Esophagus muscularis mucosa (tissue), 3 donors: ENCODE measurements around the gene CAPSL.

Source experiments
- CTCF ChIP-seq, 3 experiments: fragments of 200-600 bp in 2 of 3; fragments of 450-650 bp in 1 of 3; sonication (generic) in 2 of 3; IDR thresholded peaks; one replicate each; pipeline ENCODE4 v1.5.1; 2017 to 2019; ENCODE audit warnings: antibody characterized with exemption in 3 of 3, mild to moderate bottlenecking in 2 of 3, moderate library complexity in 1 of 3
- POLR2A ChIP-seq: fragments of 450-650 bp; IDR thresholded peaks from one replicate; pipeline ENCODE4 v1.6.1; 2017; ENCODE audit warnings: antibody characterized with exemption, moderate library complexity, mild to moderate bottlenecking, low read depth

GRCh38 chr5:35890021-35891020, 48.1 kb downstream of the CAPSL start:
- TF ChIP-seq CTCF (IDR thresholded peaks at IDR 0.05), result no peak
- TF ChIP-seq POLR2A, result no peak
